ENCODE results near the gene KIF23.

- TF ChIP-seq GATA3 (IDR thresholded peaks at IDR 0.05; ENCODE audit: low read depth, low read length) (no peak), GATA2 (IDR thresholded peaks at IDR 0.05; ENCODE audit: low read depth, low read length) (no peak)
Measured at GRCh38 chr15:69435985-69436384, 21.8 kb downstream of the KIF23 start.

Data from SH-SY5Y (cell line).